IPS-15b (cell line): Measurements from ENCODE around the gene PCDHA1.
"Not testable (repeated sequence)": the region's sequence is repeated elsewhere in the genome, so short reads cannot be mapped to it uniquely, and the experiment has no call there.

Source experiments
- H3K27me3 ChIP-seq: one replicate; pipeline ENCODE4 v1.6.1; 2013; ENCODE audit warnings: low read length; ENCODE audit not compliant: control insufficient read depth, insufficient read depth
- H3K36me3 ChIP-seq: one replicate; pipeline ENCODE4 v1.6.1; 2013; ENCODE audit warnings: low read length; ENCODE audit not compliant: control insufficient read depth, insufficient read depth
- H3K4me1 ChIP-seq: one replicate; pipeline ENCODE4 v1.6.1; 2013; ENCODE audit warnings: mild to moderate bottlenecking, low read length; ENCODE audit not compliant: control insufficient read depth, insufficient read depth
- H3K4me3 ChIP-seq: one replicate; pipeline ENCODE4 v1.5.1; 2013; ENCODE audit warnings: low read depth, low read length
- H3K9ac ChIP-seq: one replicate; pipeline ENCODE4 v1.6.1; 2013; ENCODE audit warnings: low read depth, mild to moderate bottlenecking, low read length
- H3K9me3 ChIP-seq: one replicate; pipeline ENCODE4 v1.6.1; 2013; ENCODE audit warnings: mild to moderate bottlenecking, low read length; ENCODE audit not compliant: control insufficient read depth, insufficient read depth

Gene PCDHA1

DNA sequence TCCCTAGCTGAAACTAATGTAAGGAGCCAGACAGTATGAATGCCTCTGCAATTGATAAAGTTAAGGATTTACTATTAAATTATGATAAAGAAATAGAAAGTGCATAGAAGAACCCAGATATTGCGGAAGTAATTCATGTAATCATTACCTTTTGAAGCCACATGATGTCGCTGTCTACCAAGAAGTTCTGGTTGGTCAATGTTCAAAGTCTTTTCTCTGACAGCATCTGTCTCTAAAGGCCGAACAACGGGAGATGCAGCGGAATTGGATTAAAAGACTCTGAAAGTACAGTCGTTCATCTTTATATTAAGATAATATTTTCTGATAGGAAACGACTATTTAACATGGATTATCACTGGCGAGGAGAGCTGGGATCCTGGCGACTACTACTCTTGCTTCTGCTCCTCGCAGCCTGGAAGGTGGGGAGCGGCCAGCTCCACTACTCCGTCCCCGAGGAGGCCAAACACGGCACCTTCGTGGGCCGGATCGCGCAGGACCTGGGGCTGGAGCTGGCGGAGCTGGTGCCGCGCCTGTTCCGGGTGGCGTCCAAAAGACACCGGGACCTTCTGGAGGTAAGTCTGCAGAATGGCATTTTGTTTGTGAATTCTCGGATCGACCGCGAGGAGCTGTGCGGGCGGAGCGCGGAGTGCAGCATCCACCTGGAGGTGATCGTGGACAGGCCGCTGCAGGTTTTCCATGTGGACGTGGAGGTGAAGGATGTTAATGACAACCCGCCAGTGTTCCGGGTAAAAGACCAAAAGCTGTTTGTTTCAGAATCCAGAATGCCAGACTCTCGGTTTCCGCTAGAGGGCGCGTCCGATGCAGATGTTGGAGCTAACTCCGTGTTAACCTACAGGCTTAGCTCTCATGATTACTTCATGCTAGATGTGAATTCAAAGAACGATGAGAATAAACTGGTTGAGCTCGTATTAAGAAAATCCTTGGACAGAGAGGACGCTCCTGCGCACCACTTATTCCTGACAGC, 55.3 kb downstream of the PCDHA1 start, which contains the start of gene PCDHA8:
Gene PCDHA8, plus strand, starts transcription at position 210 of the 985 bp plus-strand sequence. Its CDS starts 135 bp downstream, at position 345.
- Histone ChIP-seq H3K9ac (no peak within 1 kb of the TSS), H3K4me3 (peak within 1 kb of the TSS; percentile 28), H3K4me1 (no peaks in the 10 kb centered on the region), H3K36me3 (no peaks in the 10 kb centered on the region), H3K27me3 (no peaks in the 10 kb centered on the region), H3K9me3 (no peaks in the 10 kb centered on the region)

DNA sequence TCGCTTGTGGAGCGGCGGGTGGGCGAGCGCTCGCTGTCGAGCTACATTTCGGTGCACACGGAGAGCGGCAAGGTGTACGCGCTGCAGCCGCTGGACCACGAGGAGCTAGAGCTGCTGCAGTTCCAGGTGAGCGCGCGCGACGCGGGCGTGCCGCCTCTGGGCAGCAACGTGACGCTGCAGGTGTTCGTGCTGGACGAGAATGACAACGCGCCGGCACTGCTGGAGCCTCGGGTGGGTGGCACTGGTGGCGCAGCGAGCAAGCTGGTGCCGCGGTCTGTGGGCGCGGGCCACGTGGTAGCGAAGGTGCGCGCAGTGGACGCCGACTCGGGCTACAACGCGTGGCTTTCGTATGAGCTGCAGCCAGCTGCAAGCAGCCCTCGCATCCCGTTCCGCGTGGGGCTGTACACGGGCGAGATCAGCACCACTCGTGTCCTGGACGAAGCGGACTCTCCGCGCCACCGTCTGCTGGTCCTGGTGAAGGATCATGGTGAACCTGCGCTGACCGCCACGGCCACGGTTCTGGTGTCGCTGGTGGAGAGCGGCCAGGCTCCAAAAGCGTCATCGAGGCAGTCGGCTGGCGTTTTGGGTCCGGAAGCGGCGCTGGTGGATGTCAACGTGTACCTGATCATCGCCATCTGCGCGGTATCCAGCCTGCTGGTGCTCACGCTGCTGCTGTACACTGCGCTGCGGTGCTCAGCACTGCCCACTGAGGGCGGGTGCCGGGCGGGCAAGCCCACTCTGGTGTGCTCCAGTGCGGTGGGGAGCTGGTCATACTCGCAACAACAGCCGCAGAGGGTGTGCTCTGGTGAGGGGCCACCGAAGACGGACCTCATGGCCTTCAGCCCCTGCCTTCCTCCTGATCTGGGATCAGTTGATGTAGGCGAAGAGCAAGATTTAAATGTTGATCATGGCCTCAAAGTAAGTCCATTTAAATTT, 57.1 kb downstream of the PCDHA1 start:
- no peaks in the 10 kb centered on the region for H3K36me3 ChIP-seq
- no peak overlapping the region for H3K9ac ChIP-seq
- H3K4me1 ChIP-seq: no peaks in the 10 kb centered on the region
- no peak overlapping the region for H3K4me3 ChIP-seq
- H3K27me3 ChIP-seq: no peaks in the 10 kb centered on the region
- no peaks in the 10 kb centered on the region for H3K9me3 ChIP-seq

DNA sequence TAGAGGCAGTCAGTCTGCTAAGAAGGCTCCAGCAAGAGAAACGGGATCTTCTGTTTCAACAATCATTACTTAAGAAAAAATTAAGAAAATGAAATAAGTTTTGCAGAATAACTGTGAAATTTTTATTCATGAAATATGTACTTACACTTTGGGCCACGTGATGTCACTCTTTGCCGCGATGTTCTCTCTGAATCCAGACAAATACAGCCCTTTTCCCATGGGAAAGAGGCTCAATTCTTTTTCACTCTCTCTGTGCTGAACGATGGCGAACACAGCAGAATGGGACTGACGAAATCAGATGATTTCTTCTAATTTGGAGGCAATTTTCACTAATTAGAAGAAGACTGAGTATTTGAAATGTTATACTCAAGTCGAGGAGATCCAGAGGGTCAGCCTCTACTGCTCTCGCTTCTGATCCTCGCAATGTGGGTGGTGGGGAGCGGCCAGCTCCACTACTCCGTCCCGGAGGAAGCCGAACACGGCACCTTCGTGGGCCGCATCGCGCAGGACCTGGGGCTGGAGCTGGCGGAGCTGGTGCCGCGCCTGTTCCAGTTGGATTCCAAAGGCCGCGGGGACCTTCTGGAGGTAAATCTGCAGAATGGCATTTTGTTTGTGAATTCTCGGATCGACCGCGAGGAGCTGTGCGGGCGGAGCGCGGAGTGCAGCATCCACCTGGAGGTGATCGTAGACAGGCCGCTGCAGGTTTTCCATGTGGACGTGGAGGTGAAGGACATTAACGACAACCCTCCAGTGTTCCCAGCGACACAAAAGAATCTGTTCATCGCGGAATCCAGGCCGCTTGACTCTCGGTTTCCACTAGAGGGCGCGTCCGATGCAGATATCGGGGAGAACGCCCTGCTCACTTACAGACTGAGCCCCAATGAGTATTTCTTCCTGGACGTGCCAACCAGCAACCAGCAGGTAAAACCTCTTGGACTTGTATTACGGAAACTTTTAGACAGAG, 62.5 kb downstream of the PCDHA1 start, which contains the start of gene PCDHA9:
Gene PCDHA9, plus strand, starts transcription at position 244 of the 964 bp plus-strand sequence. Its CDS starts 114 bp downstream, at position 358.
- H3K4me3 ChIP-seq: peak within 1 kb of the TSS; percentile 37
- H3K27me3 ChIP-seq, H3K9ac ChIP-seq, H3K4me1 ChIP-seq, H3K36me3 ChIP-seq, H3K9me3 ChIP-seq: not testable (repeated sequence)

DNA sequence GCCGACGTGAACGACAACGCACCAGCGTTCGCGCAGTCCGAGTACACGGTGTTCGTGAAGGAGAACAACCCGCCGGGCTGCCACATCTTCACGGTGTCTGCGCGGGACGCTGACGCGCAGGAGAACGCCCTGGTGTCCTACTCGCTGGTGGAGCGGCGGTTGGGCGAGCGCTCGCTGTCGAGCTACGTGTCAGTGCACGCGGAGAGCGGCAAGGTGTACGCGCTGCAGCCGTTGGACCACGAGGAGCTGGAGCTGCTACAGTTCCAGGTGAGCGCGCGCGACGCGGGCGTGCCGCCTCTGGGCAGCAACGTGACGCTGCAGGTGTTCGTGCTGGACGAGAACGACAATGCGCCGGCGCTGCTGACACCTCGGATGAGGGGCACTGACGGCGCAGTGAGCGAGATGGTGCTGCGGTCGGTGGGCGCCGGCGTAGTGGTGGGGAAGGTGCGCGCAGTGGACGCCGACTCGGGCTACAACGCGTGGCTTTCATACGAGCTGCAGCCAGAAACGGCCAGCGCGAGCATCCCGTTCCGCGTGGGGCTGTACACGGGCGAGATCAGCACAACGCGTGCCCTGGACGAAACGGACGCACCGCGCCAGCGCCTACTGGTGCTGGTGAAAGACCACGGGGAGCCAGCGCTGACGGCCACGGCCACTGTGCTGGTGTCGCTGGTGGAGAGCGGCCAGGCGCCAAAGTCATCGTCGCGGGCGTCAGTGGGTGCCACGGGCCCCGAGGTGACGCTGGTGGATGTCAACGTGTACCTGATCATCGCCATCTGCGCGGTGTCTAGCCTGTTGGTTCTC, 64.1 kb downstream of the PCDHA1 start:
- not testable (repeated sequence) for H3K9ac ChIP-seq, H3K27me3 ChIP-seq, H3K4me1 ChIP-seq, H3K36me3 ChIP-seq, H3K9me3 ChIP-seq, H3K4me3 ChIP-seq

DNA sequence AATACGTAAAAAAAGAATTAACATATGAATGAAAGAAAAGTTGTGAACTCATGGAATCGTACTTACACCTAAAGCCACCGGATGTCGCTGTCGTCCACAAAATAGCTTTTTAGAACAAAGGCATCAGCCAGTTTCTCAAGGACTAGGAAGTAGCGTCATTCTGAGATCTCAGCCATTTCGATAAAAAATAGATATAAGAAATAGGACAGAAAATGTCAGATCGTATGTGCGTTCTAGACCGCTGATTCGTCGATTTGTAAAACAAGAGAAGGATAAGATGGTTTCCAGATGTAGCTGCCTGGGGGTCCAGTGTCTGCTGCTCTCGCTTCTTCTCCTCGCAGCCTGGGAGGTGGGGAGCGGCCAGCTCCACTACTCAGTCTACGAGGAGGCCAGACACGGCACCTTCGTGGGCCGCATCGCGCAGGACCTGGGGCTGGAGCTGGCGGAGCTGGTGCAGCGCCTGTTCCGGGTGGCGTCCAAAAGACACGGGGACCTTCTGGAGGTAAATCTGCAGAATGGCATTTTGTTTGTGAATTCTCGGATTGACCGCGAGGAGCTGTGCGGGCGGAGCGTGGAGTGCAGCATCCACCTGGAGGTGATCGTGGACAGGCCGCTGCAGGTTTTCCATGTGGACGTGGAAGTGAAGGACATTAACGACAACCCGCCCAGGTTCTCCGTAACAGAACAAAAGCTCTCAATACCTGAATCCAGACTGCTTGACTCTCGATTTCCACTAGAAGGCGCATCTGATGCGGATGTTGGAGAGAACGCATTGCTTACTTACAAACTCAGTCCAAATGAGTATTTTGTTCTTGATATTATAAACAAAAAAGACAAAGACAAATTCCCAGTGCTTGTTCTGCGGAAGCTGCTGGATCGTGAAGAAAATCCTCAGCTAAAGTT, 70.1 kb downstream of the PCDHA1 start, which contains the start of gene PCDHA10:
Gene PCDHA10, plus strand, starts transcription at position 126 of the 903 bp plus-strand sequence. Its CDS starts 152 bp downstream, at position 278.
- Histone ChIP-seq H3K27me3 (no peaks in the 10 kb centered on the region), H3K36me3 (peaks cover 4% of the 10 kb centered on the region), H3K4me3 (peak within 1 kb of the TSS; percentile 92), H3K9me3 (no peaks in the 10 kb centered on the region), H3K4me1 (no peaks in the 10 kb centered on the region), H3K9ac (peak within 1 kb of the TSS; percentile 57)

DNA sequence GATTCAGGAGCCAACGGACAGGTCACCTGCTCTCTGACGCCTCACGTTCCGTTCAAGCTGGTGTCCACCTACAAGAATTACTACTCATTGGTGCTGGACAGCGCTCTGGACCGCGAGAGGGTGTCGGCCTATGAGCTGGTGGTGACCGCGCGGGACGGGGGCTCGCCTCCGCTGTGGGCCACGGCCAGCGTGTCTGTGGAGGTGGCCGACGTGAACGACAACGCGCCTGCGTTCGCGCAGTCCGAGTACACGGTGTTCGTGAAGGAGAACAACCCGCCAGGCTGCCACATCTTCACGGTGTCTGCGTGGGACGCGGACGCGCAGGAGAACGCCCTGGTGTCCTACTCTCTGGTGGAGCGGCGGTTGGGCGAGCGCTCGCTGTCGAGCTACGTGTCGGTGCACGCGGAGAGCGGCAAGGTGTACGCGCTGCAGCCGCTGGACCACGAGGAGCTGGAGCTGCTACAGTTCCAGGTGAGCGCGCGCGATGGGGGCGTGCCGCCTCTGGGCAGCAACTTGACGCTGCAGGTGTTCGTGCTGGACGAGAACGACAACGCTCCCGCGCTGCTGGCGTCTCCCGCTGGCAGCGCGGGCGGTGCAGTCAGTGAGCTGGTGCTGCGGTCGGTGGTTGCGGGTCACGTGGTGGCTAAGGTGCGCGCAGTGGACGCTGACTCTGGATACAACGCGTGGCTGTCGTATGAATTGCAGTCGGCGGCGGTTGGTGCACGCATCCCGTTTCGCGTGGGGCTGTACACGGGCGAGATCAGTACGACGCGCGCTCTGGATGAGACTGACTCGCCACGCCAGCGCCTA, 71.4 kb downstream of the PCDHA1 start:
- H3K27me3 ChIP-seq: no peaks in the 10 kb centered on the region
- peaks cover 4% of the 10 kb centered on the region for H3K36me3 ChIP-seq
- no peak overlapping the region for H3K4me3 ChIP-seq
- H3K9ac ChIP-seq: no peak overlapping the region
- no peaks in the 10 kb centered on the region for H3K4me1 ChIP-seq
- no peaks in the 10 kb centered on the region for H3K9me3 ChIP-seq

DNA sequence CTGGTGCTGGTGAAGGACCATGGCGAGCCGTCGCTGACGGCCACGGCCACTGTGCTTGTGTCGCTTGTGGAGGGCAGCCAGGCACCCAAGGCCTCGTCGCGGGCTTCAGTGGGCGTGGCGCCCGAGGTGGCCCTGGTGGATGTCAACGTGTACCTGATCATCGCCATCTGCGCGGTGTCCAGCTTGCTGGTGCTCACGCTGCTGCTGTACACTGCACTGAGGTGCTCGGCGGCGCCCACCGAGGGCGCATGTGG, 72.0 kb downstream of the PCDHA1 start:
- H3K4me3 ChIP-seq: peak overlapping the region; percentile 13
- peaks cover 8% of the 10 kb centered on the region for H3K36me3 ChIP-seq
- no peaks in the 10 kb centered on the region for H3K4me1 ChIP-seq
- no peaks in the 10 kb centered on the region for H3K9me3 ChIP-seq
- no peak overlapping the region for H3K9ac ChIP-seq
- H3K27me3 ChIP-seq: no peaks in the 10 kb centered on the region

DNA sequence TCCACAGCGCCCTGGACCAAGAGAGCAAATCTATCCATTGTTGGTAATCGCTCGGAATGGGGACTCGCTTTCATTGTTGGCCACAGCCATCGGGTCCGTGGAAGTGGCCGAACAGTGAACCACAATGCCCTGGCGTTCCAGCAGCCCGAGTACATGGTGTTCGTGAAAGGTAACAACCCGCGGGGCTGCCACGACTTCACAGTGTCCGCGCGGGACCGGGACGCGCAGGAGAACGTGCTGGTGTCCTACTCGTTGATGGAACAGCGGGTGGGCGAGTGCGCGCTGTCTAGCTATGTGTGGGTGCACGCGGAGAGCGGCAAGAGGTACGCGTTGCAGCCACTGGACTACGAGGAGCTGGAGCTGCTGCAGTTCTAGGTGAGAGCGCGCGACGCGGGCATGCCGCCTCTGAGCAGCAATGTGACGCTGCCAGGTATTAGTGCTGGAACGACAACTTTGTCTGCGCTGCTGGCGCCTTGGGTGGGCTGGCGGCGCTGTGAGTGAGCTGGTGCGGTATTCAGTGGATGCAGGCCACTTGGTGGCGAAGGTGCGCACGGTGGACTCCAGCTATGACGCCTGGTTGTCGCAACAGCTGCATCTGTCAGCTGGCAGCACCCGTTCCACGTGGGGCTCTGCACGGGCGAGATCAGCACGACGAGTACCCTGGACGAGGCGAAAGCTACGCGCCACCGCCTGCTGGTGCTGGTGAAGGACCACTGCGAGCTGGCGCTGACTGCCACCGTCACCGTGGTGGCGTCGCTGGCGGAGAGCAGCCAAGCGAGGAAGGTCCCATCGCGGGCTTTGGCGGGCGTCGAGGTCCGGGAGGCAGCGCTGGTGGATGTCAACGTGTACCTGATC, 76.7 kb downstream of the PCDHA1 start:
- H3K27me3 ChIP-seq: no peaks in the 10 kb centered on the region
- H3K9me3 ChIP-seq: no peaks in the 10 kb centered on the region
- no peaks in the 10 kb centered on the region for H3K4me1 ChIP-seq
- H3K36me3 ChIP-seq: peaks cover 10% of the 10 kb centered on the region
- H3K4me3 ChIP-seq: no peak overlapping the region
- no peak overlapping the region for H3K9ac ChIP-seq
